ENCODE measurements around the gene ABCA13.

Gene ABCA13

DNA sequence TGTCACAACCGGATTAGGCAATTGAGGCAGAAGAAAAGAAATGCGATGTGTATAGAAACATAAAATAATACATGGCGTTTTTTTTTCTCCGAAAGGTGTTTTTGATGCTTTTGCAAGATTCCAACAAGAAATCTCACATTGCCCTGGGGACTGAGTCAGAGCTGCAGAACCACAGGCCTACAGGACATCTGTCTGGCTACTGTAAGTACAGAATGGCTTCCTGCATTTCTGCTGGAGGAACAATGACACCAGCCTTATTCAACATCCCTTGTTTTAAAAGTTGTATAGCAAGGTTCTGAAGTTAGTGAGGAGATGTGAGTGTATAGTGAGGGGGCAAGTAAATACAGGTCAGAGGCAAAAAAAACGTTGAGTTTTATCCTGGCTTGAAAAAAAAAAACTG lies 256.4 kb downstream of the ABCA13 start:
- H3K9ac ChIP-seq (ENCODE audit: insufficient read length), result no peak overlapping the region
- no peaks in the 10 kb centered on the region for H3K9me3 ChIP-seq (ENCODE audit: low read depth, low read length)
- TF ChIP-seq FOXP2 (optimal IDR thresholded peaks at IDR 0.05; ENCODE audit: control extremely low read depth, extremely low read length, insufficient read depth) (no peak), POLR2AphosphoS5 (IDR thresholded peaks at IDR 0.05; ENCODE audit: borderline replicate concordance, low read depth, low read length) (no peak), EZH2 (IDR thresholded peaks at IDR 0.05) (no peak)
- no peaks in the 10 kb centered on the region for H3K36me3 ChIP-seq (ENCODE audit: insufficient read depth, low read length)
- H3K27ac ChIP-seq, result no peak overlapping the region
- DNase-seq (ENCODE audit: low read depth, low spot score), result no peak
- no peak overlapping the region for H3K4me3 ChIP-seq

DNA sequence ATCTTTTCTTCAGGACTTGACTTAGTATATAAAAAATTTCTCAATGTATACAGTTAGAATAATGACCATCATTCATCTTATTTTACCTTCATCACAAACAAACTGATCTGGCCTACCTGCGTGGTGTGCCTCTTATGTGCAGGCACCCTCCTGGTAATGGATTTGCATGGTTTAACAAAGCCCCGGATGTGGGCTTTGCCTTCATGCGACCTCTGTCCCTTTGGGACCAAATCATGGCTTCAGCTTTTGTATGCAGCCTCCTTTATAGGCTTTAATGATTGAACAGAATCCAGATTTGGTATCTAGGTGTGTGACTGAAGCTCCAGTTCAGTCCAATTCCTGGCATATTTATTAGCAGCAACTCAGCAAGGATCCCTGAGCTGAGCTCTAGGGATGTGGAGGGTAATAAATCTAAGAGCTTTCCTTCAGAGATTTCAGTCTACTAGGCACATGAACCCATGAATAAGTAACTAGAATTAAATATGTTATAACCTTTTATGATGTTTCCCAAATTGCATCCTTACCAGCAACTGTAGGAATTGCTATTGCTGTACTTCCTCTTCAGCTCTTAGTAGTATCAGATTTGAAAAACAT lies 256.9 kb downstream of the ABCA13 start:
- Histone ChIP-seq H3K4me3 (no peak overlapping the region), H3K36me3 (ENCODE audit: insufficient read depth, low read length) (no peaks in the 10 kb centered on the region), H3K9me3 (ENCODE audit: low read depth, low read length) (no peaks in the 10 kb centered on the region), H3K9ac (ENCODE audit: insufficient read length) (no peak overlapping the region), H3K27ac (no peak overlapping the region)
- DNase-seq (ENCODE audit: low read depth, low spot score), result no peak
- TF ChIP-seq FOXP2 (optimal IDR thresholded peaks at IDR 0.05; ENCODE audit: control extremely low read depth, extremely low read length, insufficient read depth) (no peak), POLR2AphosphoS5 (IDR thresholded peaks at IDR 0.05; ENCODE audit: borderline replicate concordance, low read depth, low read length) (no peak), EZH2 (IDR thresholded peaks at IDR 0.05) (no peak)

- Histone ChIP-seq H3K36me3 (ENCODE audit: insufficient read depth, low read length) (no peaks in the 10 kb centered on the region), H3K27ac (no peak overlapping the region), H3K9me3 (ENCODE audit: low read depth, low read length) (no peaks in the 10 kb centered on the region), H3K9ac (ENCODE audit: insufficient read length) (no peak overlapping the region), H3K4me3 (no peak overlapping the region)
- TF ChIP-seq EZH2 (IDR thresholded peaks at IDR 0.05), result no peak
- no peak for TF ChIP-seq FOXP2 (optimal IDR thresholded peaks at IDR 0.05; ENCODE audit: control extremely low read depth, extremely low read length, insufficient read depth)
- no peak for TF ChIP-seq POLR2AphosphoS5 (IDR thresholded peaks at IDR 0.05; ENCODE audit: borderline replicate concordance, low read depth, low read length)
- DNase-seq (ENCODE audit: low read depth, low spot score), result no peak
Measured at GRCh38 chr7:48429117-48429516, 257.9 kb downstream of the ABCA13 start.

DNA sequence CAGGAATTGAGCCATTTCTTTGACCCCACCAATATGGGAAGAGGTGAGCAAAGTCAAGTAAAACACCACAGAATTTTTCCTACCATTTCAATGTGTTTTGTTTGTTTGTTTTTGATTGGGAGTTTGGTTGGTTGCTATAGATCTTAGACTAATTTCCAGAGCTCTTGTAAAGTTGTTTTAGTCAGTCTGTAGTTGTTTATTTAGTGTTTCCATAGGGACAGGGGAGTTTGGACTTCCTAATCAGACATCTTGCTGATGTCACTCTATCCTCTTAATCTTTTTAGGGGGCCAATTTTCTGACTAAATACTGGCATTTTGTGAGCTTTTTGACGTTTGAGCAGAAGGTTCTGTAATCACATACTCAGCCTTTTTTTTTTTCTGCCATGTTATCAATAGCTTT lies 266.9 kb downstream of the ABCA13 start:
- H3K9ac ChIP-seq (ENCODE audit: insufficient read length), result no peak overlapping the region
- H3K36me3 ChIP-seq (ENCODE audit: insufficient read depth, low read length), result no peaks in the 10 kb centered on the region
- H3K9me3 ChIP-seq (ENCODE audit: low read depth, low read length), result no peaks in the 10 kb centered on the region
- H3K4me3 ChIP-seq, result no peak overlapping the region
- no peak for TF ChIP-seq POLR2AphosphoS5 (IDR thresholded peaks at IDR 0.05; ENCODE audit: borderline replicate concordance, low read depth, low read length)
- no peak for TF ChIP-seq FOXP2 (optimal IDR thresholded peaks at IDR 0.05; ENCODE audit: control extremely low read depth, extremely low read length, insufficient read depth)
- TF ChIP-seq EZH2 (IDR thresholded peaks at IDR 0.05), result no peak
- DNase-seq (ENCODE audit: low read depth, low spot score), result no peak
- no peak overlapping the region for H3K27ac ChIP-seq

DNA sequence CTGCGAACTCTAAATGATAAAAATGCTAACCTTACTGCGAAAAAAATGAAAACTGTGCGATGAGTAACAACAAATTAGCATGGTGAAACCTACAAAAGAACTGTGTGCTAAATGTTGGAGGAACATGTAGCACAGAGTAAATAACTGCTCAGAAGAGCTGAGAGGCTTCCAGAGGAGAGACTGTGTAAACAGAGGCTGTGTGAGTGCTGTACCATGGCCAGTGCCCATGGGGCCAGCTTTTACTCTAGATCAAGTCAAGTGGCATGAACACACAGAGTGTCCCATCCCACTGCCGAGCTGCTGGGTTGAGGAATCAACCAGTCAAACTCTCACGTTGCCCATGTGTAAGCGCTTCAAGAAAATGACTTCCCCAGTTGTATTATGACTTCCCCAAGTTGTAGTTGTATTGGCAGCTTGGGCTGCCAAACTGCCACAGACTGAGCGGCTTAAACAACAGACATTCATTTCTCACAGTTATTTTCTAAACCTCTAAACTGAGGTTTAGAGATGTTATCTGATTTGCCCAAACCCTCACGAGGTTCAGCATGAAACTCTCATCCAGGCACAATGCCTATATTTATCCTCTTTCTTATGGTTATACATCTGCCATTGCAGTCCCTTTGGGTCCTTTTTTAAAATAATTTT lies 270.7 kb downstream of the ABCA13 start:
- no peak overlapping the region for H3K9ac ChIP-seq (ENCODE audit: insufficient read length)
- DNase-seq (ENCODE audit: low read depth, low spot score), result no peak
- H3K9me3 ChIP-seq (ENCODE audit: low read depth, low read length), result no peaks in the 10 kb centered on the region
- no peaks in the 10 kb centered on the region for H3K36me3 ChIP-seq (ENCODE audit: insufficient read depth, low read length)
- no peak overlapping the region for H3K4me3 ChIP-seq
- no peak overlapping the region for H3K27ac ChIP-seq
- no peak for TF ChIP-seq POLR2AphosphoS5 (IDR thresholded peaks at IDR 0.05; ENCODE audit: borderline replicate concordance, low read depth, low read length)
- TF ChIP-seq FOXP2 (optimal IDR thresholded peaks at IDR 0.05; ENCODE audit: control extremely low read depth, extremely low read length, insufficient read depth), result no peak
- no peak for TF ChIP-seq EZH2 (IDR thresholded peaks at IDR 0.05)

GRCh38 chr7:48443051-48443450 lies 271.8 kb downstream of the ABCA13 start:
- no peak for DNase-seq (ENCODE audit: low read depth, low spot score)
- Histone ChIP-seq H3K4me3 (no peak overlapping the region), H3K9me3 (ENCODE audit: low read depth, low read length) (no peaks in the 10 kb centered on the region), H3K9ac (ENCODE audit: insufficient read length) (no peak overlapping the region), H3K36me3 (ENCODE audit: insufficient read depth, low read length) (no peaks in the 10 kb centered on the region), H3K27ac (no peak overlapping the region)
- TF ChIP-seq FOXP2 (optimal IDR thresholded peaks at IDR 0.05; ENCODE audit: control extremely low read depth, extremely low read length, insufficient read depth) (no peak), POLR2AphosphoS5 (IDR thresholded peaks at IDR 0.05; ENCODE audit: borderline replicate concordance, low read depth, low read length) (no peak), EZH2 (IDR thresholded peaks at IDR 0.05) (no peak)

DNA sequence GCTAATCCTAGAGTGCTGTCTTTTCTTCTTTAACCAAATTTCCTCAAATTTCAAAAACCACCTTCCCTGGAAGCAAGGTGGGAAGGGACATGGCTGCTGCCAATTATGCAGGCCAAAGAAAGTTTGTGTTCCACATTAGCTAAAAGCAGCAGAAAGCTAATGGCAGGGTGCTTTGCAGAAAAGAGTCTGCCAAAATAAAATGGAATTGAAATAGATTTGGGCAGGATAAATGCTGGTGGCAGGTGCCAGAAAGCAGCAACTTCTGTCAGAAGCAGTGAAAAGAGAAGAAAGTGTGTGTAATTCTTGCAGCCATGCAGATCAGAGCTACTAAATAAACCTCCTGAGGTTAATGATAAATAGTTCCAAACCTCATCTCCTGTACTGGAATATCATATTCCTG lies 275.5 kb downstream of the ABCA13 start:
- H3K36me3 ChIP-seq (ENCODE audit: insufficient read depth, low read length), result no peaks in the 10 kb centered on the region
- no peak overlapping the region for H3K4me3 ChIP-seq
- DNase-seq (ENCODE audit: low read depth, low spot score), result no peak
- no peaks in the 10 kb centered on the region for H3K9me3 ChIP-seq (ENCODE audit: low read depth, low read length)
- H3K27ac ChIP-seq, result no peak overlapping the region
- TF ChIP-seq EZH2 (IDR thresholded peaks at IDR 0.05) (no peak), POLR2AphosphoS5 (IDR thresholded peaks at IDR 0.05; ENCODE audit: borderline replicate concordance, low read depth, low read length) (no peak), FOXP2 (optimal IDR thresholded peaks at IDR 0.05; ENCODE audit: control extremely low read depth, extremely low read length, insufficient read depth) (no peak)
- no peak overlapping the region for H3K9ac ChIP-seq (ENCODE audit: insufficient read length)

DNA sequence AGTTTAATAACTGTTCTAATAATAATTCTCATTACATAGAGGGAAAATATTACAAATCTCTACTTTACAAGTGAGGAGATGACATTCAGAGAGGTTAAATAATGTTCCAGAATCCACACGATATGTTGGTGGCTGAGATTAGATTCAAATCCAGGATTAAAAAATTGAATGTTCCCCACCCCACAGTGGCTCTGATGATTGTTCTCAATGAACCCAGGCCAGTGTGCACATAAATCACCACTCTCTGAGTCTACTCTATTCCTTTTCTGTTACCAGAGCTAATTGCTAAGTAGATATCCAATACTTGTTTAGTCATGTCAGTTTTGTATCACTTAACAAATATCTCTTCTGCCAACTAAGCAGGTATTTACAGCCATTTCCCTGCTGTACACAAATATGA lies 281.0 kb downstream of the ABCA13 start:
- H3K4me3 ChIP-seq, result no peak overlapping the region
- no peaks in the 10 kb centered on the region for H3K36me3 ChIP-seq (ENCODE audit: insufficient read depth, low read length)
- TF ChIP-seq EZH2 (IDR thresholded peaks at IDR 0.05) (no peak), FOXP2 (optimal IDR thresholded peaks at IDR 0.05; ENCODE audit: control extremely low read depth, extremely low read length, insufficient read depth) (no peak), POLR2AphosphoS5 (IDR thresholded peaks at IDR 0.05; ENCODE audit: borderline replicate concordance, low read depth, low read length) (no peak)
- no peak overlapping the region for H3K9ac ChIP-seq (ENCODE audit: insufficient read length)
- no peak overlapping the region for H3K27ac ChIP-seq
- DNase-seq (ENCODE audit: low read depth, low spot score), result no peak
- H3K9me3 ChIP-seq (ENCODE audit: low read depth, low read length), result no peaks in the 10 kb centered on the region
